WTC11 (cell line): ENCODE data around the gene SPTB. TPM values are rescaled to one million over a fixed set of nuclear protein-coding genes. Genes with fewer than 3 reads are reported as not detected.

ENCODE experiments used
- ATAC-seq: fragments of 200-7000 bp; cut with Tn5 transposase; 2 replicates; pipeline ENCODE4 v1.10.0; 2021; ENCODE audit warnings: mild to moderate bottlenecking, moderate library complexity
- CTCF ChIA-PET: fragments of 300-600 bp; sonication (Branson Sonifier 250); formaldehyde crosslinking; loops from one replicate; lab custom pipeline; 2021; ENCODE audit warnings: antibody characterized with exemption; lab: Charles Lee
- POLR2A ChIA-PET: fragments of 350-600 bp; sonication (Branson Sonifier 250); formaldehyde crosslinking; loops from one replicate; lab custom pipeline; 2021; ENCODE audit warnings: antibody characterized with exemption; lab: Charles Lee
- DNase-seq: peaks from one replicate; pipeline ENCODE4 v3.0.0; 2021; ENCODE audit warnings: low spot score
- H3K27ac Mint-ChIP-seq: 2 replicates; pipeline ENCODE4 v1.8.0; 2021; ENCODE audit warnings: mixed read lengths
- H3K27me3 Mint-ChIP-seq: 2 replicates; pipeline ENCODE4 v1.8.0; 2021; ENCODE audit warnings: low read depth, mild to moderate bottlenecking, moderate library complexity, mixed read lengths
- H3K36me3 Mint-ChIP-seq: 2 replicates; pipeline ENCODE4 v1.8.0; 2021; ENCODE audit warnings: mixed read lengths
- H3K4me1 Mint-ChIP-seq: 2 replicates; pipeline ENCODE4 v1.8.0; 2022; ENCODE audit warnings: mixed read lengths
- H3K4me3 Mint-ChIP-seq: 2 replicates; pipeline ENCODE4 v1.8.0; 2021; ENCODE audit warnings: mild to moderate bottlenecking, moderate library complexity, mixed read lengths
- H3K9me3 Mint-ChIP-seq: 2 replicates; pipeline ENCODE4 v1.8.0; 2021; ENCODE audit warnings: mixed read lengths
- FOXP1 ChIP-seq: sonication (generic); formaldehyde crosslinking; IDR thresholded peaks from 2 replicates; pipeline ENCODE4 v1.8.0; 2022; ENCODE audit warnings: missing genetic modification reagents, mild to moderate bottlenecking, moderate library complexity, borderline replicate concordance
- GABPB1 ChIP-seq: sonication (generic); formaldehyde crosslinking; IDR thresholded peaks from 2 replicates; pipeline ENCODE4 v1.8.1; 2023; ENCODE audit warnings: mild to moderate bottlenecking, missing genetic modification reagents
- HMGA2 ChIP-seq: fragments of 250-450 bp; sonication (Bioruptor Pico); IDR thresholded peaks from 2 replicates; pipeline ENCODE4 v1.4.0; 2021; ENCODE audit warnings: mild to moderate bottlenecking, moderate library complexity
- MYBL2 ChIP-seq: sonication (generic); formaldehyde crosslinking; IDR thresholded peaks from 2 replicates; pipeline ENCODE4 v1.8.1; 2023; ENCODE audit warnings: mild to moderate bottlenecking, moderate library complexity, missing genetic modification reagents
- NR3C1 ChIP-seq: sonication (generic); formaldehyde crosslinking; conservative IDR thresholded peaks from 2 replicates; pipeline ENCODE4 v1.8.1; 2023; ENCODE audit warnings: low read depth, mild to moderate bottlenecking, missing genetic modification reagents
- PRRX2 ChIP-seq: fragments of 250-450 bp; sonication (Bioruptor Pico); IDR thresholded peaks from 2 replicates; pipeline ENCODE4 v1.8.0; 2021; ENCODE audit warnings: mild to moderate bottlenecking
- TP53 ChIP-seq: sonication (generic); formaldehyde crosslinking; IDR thresholded peaks from 2 replicates; pipeline ENCODE4 v1.8.1; 2023; ENCODE audit warnings: mild to moderate bottlenecking, missing genetic modification reagents
- ZBTB21 ChIP-seq: sonication (generic); formaldehyde crosslinking; IDR thresholded peaks from 2 replicates; pipeline ENCODE4 v1.8.1; 2023; ENCODE audit warnings: mild to moderate bottlenecking, missing genetic modification reagents, borderline replicate concordance
- ZNF219 ChIP-seq: sonication (generic); formaldehyde crosslinking; IDR thresholded peaks from 2 replicates; pipeline ENCODE4 v1.8.0; 2023; ENCODE audit warnings: missing genetic modification reagents, mild to moderate bottlenecking, borderline replicate concordance
- ZNF396 ChIP-seq: fragments of 250-450 bp; sonication (Bioruptor Pico); IDR thresholded peaks from 2 replicates; pipeline ENCODE4 v1.8.0; 2021; ENCODE audit warnings: mild to moderate bottlenecking, moderate library complexity, borderline replicate concordance
- total RNA-seq: library from RNA; stranded (reverse); gene quantifications from 3 replicates; pipeline ENCODE4 v1.2.3, GENCODE V29; 2021
- TF ChIP-seq, protein P1 (sequence below): sonication (generic); formaldehyde crosslinking; IDR thresholded peaks from 2 replicates; pipeline ENCODE4 v1.8.1; 2023; ENCODE audit warnings: mild to moderate bottlenecking, missing genetic modification reagents, moderate library complexity
- TF ChIP-seq, protein P2 (sequence below): sonication (generic); formaldehyde crosslinking; IDR thresholded peaks from 2 replicates; pipeline ENCODE4 v1.8.0; 2022; ENCODE audit warnings: mild to moderate bottlenecking, missing genetic modification reagents
- TF ChIP-seq, protein P3 (sequence below): fragments of 250-450 bp; sonication (Bioruptor Pico); IDR thresholded peaks from 2 replicates; pipeline ENCODE4 v1.9.0; 2021; ENCODE audit warnings: mild to moderate bottlenecking
- TF ChIP-seq, protein P4 (sequence below): sonication (generic); formaldehyde crosslinking; IDR thresholded peaks from 2 replicates; pipeline ENCODE4 v1.8.1; 2022; ENCODE audit warnings: missing genetic modification reagents, borderline replicate concordance
- TF ChIP-seq, protein P5 (sequence below): fragments of 250-450 bp; sonication (Bioruptor Pico); IDR thresholded peaks from 2 replicates; pipeline ENCODE4 v1.8.0; 2021; ENCODE audit warnings: mild to moderate bottlenecking
- TF ChIP-seq, protein P6 (sequence below): sonication (generic); formaldehyde crosslinking; IDR thresholded peaks from 2 replicates; pipeline ENCODE4 v1.8.0; 2023; ENCODE audit warnings: missing genetic modification reagents, mild to moderate bottlenecking, borderline replicate concordance

SPTB gene
- total RNA-seq, 1 experiment from 2014 or later, result 3.2 TPM

DNA sequence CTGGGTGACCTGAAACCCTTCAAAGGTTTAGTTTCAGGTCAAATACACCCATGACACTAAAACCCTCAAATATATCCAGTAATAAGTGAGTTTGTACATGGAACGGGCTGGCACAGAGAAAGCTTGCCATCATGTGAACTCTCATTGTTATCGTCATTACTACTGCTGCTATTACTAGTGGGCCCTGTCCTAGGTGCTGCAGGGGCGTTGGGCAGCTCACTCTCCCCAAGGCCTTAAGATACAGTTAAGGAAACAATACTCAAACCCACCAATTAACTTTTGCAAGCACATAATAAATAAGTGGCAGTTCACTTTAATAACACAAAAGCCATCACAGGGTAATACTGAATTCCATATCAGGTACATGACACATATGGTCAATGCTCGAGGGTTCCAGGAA is 71.3 kb downstream of the SPTB start (continued):
- no peak for TF ChIP-seq MYBL2
- TF ChIP-seq ZBTB21 (CRISPR knock-in tag), result no peak

DNA sequence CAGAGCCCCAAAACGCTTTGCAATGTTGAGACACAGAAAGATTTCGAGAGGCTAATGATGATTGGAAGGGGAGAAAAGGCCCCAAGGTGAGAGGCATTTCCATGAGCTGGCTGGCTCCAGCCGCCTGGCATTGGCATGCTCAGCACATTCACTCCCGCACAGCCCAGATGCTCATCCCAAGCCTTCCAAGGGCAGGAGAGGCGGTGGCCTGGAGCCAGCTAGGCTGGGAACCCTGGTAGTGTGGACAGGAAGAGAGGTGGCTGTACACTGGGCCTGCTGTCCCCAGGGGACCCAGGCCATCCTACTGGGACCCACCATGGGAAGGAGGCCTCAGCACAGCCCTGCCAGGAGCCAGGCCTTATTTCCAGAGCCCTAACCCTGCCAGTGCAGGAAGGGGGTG is 72.2 kb downstream of the SPTB start:
- H3K27ac Mint-ChIP-seq, result no peak overlapping the region
- ATAC-seq, result no peak
- POLR2A ChIA-PET, result interaction anchor here (0.6 kb wide), 1 partner anchor 71 kb away, joined by 3 read pairs; no protein-coding TSS in a partner anchor
- TF ChIP-seq, protein P1, sequence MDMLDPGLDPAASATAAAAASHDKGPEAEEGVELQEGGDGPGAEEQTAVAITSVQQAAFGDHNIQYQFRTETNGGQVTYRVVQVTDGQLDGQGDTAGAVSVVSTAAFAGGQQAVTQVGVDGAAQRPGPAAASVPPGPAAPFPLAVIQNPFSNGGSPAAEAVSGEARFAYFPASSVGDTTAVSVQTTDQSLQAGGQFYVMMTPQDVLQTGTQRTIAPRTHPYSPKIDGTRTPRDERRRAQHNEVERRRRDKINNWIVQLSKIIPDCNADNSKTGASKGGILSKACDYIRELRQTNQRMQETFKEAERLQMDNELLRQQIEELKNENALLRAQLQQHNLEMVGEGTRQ (CRISPR knock-in tag), result no peak
- TF ChIP-seq, protein P2, sequence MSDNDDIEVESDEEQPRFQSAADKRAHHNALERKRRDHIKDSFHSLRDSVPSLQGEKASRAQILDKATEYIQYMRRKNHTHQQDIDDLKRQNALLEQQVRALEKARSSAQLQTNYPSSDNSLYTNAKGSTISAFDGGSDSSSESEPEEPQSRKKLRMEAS (CRISPR knock-in tag), result no peak
- no peak for TF ChIP-seq FOXP1
- TF ChIP-seq, all 79 proteins: peak for 0
- no peaks in the 10 kb centered on the region for H3K36me3 Mint-ChIP-seq
- H3K4me3 Mint-ChIP-seq, result no peak overlapping the region
- H3K4me1 Mint-ChIP-seq, result peaks cover 8% of the 10 kb centered on the region
- no peaks in the 10 kb centered on the region for H3K27me3 Mint-ChIP-seq
- no peak for DNase-seq
- H3K9me3 Mint-ChIP-seq, result no peaks in the 10 kb centered on the region
- CTCF ChIA-PET, result interaction anchor here (0.7 to 3.1 kb wide), 4 partner anchors 43 to 103 kb away, joined by 3 to 16 read pairs (median 4); partner anchors contain the start of gene SPTB

DNA sequence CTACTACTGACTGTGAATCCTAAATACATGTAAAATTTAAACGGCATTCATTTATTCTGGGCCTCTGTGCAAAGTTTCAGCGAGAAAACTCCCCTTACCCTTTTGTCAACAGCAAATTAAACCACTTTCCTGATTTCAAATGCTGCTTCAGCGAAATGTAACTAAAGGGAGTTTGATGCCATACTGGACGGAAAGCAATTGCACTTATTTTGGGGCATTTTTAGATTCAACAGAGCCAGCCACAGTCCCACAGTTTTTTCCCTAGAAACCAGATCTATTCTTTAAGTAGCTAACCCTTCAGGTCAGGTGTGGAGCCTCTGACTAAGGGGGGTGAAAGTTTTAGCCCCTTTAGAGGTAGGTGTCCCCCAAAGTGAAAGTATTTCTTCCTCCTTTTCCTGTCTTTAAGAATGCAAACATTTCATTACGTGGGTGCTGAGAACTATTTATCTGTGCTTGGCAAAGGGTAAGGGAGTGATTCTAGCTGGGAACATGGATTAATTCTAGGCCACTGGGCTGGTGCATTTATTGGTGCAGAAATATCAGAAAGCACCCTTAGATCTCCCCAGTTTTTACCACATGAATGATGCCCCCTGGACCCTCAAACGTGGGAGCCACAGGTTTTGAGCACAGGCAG is 72.7 kb downstream of the SPTB start:
- H3K27ac Mint-ChIP-seq, result no peak overlapping the region
- ChIA-PET CTCF (interaction anchor here (1.0 to 3.1 kb wide), 3 partner anchors 42 to 84 kb away, joined by 3 to 16 read pairs (median 3); partner anchors contain the start of gene SPTB), POLR2A (interaction anchor here (0.6 kb wide), 1 partner anchor 72 kb away, joined by 3 read pairs; no protein-coding TSS in a partner anchor)
- no peaks in the 10 kb centered on the region for H3K36me3 Mint-ChIP-seq
- H3K4me3 Mint-ChIP-seq, result no peak overlapping the region
- ATAC-seq (no peak), DNase-seq (no peak)
- TF ChIP-seq HMGA2, result no peak
- H3K4me1 Mint-ChIP-seq, result peaks cover 3% of the 10 kb centered on the region; the same call in 1 of the 2 replicates
- H3K9me3 Mint-ChIP-seq, result no peaks in the 10 kb centered on the region
- no peaks in the 10 kb centered on the region for H3K27me3 Mint-ChIP-seq

DNA sequence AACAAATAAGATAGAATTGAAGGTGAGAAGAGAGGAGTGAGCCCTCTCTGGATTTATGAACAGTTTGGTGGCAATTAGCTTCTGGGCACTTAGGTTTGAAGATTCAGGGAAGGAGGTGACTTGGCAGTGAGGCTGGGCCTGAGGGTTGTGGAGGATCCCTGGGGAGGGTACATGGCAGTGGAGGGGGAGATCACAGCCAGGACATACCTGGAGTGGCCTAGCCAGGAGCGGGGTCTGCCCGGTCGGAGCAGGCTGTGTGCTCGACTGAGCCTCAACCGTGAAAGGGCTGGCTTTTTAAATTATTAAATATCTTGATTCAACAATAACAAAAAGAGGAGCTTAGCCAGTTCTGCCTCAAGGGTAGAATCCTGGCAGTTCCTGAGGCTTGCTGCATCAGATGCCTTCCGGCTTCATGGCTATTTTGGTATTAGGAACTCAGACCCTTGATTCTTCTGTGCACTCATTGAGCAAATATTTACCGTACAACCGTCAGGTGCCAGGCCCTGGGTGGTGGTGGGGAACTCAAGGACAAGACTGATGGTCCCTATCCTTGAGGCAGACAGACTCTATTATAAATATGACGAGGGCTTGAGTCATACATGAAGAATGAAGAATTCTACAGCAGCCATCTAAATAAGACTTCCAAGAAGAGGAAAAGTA is 73.4 kb downstream of the SPTB start:
- ChIA-PET CTCF (interaction anchor here (1.2 to 3.1 kb wide), 2 partner anchors 41 to 85 kb away, joined by 3 to 16 read pairs; no protein-coding TSS in a partner anchor), POLR2A (no interaction called here)
- Mint-ChIP-seq H3K27me3 (no peaks in the 10 kb centered on the region), H3K4me1 (peaks cover 3% of the 10 kb centered on the region; the same call in 1 of the 2 replicates), H3K27ac (no peak overlapping the region), H3K9me3 (no peaks in the 10 kb centered on the region), H3K4me3 (no peak overlapping the region), H3K36me3 (no peaks in the 10 kb centered on the region)
- ATAC-seq (no peak), DNase-seq (no peak)
- TF ChIP-seq, protein P3, sequence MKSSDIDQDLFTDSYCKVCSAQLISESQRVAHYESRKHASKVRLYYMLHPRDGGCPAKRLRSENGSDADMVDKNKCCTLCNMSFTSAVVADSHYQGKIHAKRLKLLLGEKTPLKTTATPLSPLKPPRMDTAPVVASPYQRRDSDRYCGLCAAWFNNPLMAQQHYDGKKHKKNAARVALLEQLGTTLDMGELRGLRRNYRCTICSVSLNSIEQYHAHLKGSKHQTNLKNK (CRISPR knock-in tag), result no peak
- TF ChIP-seq, protein P4, sequence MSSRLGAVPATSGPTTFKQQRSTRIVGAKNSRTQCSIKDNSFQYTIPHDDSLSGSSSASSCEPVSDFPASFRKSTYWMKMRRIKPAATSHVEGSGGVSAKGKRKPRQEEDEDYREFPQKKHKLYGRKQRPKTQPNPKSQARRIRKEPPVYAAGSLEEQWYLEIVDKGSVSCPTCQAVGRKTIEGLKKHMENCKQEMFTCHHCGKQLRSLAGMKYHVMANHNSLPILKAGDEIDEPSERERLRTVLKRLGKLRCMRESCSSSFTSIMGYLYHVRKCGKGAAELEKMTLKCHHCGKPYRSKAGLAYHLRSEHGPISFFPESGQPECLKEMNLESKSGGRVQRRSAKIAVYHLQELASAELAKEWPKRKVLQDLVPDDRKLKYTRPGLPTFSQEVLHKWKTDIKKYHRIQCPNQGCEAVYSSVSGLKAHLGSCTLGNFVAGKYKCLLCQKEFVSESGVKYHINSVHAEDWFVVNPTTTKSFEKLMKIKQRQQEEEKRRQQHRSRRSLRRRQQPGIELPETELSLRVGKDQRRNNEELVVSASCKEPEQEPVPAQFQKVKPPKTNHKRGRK (CRISPR knock-in tag), result no peak
- TF ChIP-seq ZNF396, result no peak
- TF ChIP-seq TP53 (CRISPR knock-in tag), result no peak
- no peak for TF ChIP-seq NR3C1
- TF ChIP-seq ZNF219 (CRISPR knock-in tag), result no peak
- TF ChIP-seq GABPB1 (CRISPR knock-in tag), result no peak
- TF ChIP-seq, protein P5, sequence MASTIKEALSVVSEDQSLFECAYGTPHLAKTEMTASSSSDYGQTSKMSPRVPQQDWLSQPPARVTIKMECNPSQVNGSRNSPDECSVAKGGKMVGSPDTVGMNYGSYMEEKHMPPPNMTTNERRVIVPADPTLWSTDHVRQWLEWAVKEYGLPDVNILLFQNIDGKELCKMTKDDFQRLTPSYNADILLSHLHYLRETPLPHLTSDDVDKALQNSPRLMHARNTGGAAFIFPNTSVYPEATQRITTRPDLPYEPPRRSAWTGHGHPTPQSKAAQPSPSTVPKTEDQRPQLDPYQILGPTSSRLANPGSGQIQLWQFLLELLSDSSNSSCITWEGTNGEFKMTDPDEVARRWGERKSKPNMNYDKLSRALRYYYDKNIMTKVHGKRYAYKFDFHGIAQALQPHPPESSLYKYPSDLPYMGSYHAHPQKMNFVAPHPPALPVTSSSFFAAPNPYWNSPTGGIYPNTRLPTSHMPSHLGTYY (CRISPR knock-in tag), result no peak
- TF ChIP-seq PRRX2 (CRISPR knock-in tag), result no peak
- TF ChIP-seq, protein P6, sequence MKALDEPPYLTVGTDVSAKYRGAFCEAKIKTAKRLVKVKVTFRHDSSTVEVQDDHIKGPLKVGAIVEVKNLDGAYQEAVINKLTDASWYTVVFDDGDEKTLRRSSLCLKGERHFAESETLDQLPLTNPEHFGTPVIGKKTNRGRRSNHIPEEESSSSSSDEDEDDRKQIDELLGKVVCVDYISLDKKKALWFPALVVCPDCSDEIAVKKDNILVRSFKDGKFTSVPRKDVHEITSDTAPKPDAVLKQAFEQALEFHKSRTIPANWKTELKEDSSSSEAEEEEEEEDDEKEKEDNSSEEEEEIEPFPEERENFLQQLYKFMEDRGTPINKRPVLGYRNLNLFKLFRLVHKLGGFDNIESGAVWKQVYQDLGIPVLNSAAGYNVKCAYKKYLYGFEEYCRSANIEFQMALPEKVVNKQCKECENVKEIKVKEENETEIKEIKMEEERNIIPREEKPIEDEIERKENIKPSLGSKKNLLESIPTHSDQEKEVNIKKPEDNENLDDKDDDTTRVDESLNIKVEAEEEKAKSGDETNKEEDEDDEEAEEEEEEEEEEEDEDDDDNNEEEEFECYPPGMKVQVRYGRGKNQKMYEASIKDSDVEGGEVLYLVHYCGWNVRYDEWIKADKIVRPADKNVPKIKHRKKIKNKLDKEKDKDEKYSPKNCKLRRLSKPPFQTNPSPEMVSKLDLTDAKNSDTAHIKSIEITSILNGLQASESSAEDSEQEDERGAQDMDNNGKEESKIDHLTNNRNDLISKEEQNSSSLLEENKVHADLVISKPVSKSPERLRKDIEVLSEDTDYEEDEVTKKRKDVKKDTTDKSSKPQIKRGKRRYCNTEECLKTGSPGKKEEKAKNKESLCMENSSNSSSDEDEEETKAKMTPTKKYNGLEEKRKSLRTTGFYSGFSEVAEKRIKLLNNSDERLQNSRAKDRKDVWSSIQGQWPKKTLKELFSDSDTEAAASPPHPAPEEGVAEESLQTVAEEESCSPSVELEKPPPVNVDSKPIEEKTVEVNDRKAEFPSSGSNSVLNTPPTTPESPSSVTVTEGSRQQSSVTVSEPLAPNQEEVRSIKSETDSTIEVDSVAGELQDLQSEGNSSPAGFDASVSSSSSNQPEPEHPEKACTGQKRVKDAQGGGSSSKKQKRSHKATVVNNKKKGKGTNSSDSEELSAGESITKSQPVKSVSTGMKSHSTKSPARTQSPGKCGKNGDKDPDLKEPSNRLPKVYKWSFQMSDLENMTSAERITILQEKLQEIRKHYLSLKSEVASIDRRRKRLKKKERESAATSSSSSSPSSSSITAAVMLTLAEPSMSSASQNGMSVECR (CRISPR knock-in tag), result no peak
